A549 (cell line): ENCODE data around the gene PDILT. TPM values are rescaled to one million over a fixed set of nuclear protein-coding genes. Genes with fewer than 3 reads are reported as not detected.

Source experiments
- ATAC-seq, 2 experiments: fragments of 200-7000 bp in 1 of 2; fragments of >200 bp in 1 of 2; cut with Nextera tagmentation in 1 of 2; cut with Tn5 transposase in 1 of 2; 3 replicates each; pipeline versions ENCODE4 v1.8.0 to v1.9.1; 2018 to 2020; ENCODE audit warnings: mild to moderate bottlenecking in 1 of 2, moderate library complexity in 1 of 2
- CTCF ChIA-PET: fragments of 300-600 bp; sonication (Branson Sonifier 250); formaldehyde crosslinking; extraction: SDS; loops from one replicate; lab custom pipeline; 2021; ENCODE audit warnings: antibody characterized with exemption, inconsistent platforms; lab: Yijun Ruan, JAX
- POLR2A ChIA-PET: fragments of 350-600 bp; formaldehyde crosslinking; extraction: SDS; loops from one replicate; lab custom pipeline; 2021; ENCODE audit warnings: antibody characterized with exemption, inconsistent platforms; lab: Yijun Ruan, JAX
- DNase-seq, 2 experiments: peaks; one replicate each; pipeline versions ENCODE4 v3.0.0 to v3.0.0-alpha.2; 2011 to 2016; ENCODE audit warnings: low read depth in 1 of 2, low spot score in 1 of 2
- FAIRE-seq: peaks from 2 replicates; lab custom pipeline; 2011; peaks lifted over from hg19 to GRCh38; lab: Jason Lieb, UNC
- H3K27ac ChIP-seq, 2 experiments: fragments of >200 bp; sonication (Bioruptor Twin); formaldehyde crosslinking; 3 replicates each; pipeline ENCODE4 v1.5.1; 2016 to 2017
- H3K4me1 ChIP-seq: fragments of >200 bp; sonication (Bioruptor Twin); formaldehyde crosslinking; 3 replicates; pipeline ENCODE4 v1.6.1; 2016
- H3K4me2 ChIP-seq: fragments of >200 bp; sonication (Bioruptor Twin); formaldehyde crosslinking; 3 replicates; pipeline ENCODE4 v1.6.1; 2016
- H3K4me3 ChIP-seq: fragments of >200 bp; sonication (Bioruptor Twin); formaldehyde crosslinking; 3 replicates; pipeline ENCODE4 v1.5.1; 2016
- H3K9me3 ChIP-seq: fragments of >200 bp; sonication (Bioruptor Twin); formaldehyde crosslinking; 3 replicates; pipeline ENCODE4 v1.6.1; 2016
- BHLHE40 ChIP-seq: IDR thresholded peaks from 2 replicates; pipeline ENCODE4 v1.6.1; 2012; ENCODE audit warnings: low read depth, low read length, inconsistent platforms
- CHD4 ChIP-seq: fragments of 200-600 bp; sonication (generic); IDR thresholded peaks from 2 replicates; pipeline ENCODE4 v1.6.1; 2016; ENCODE audit warnings: antibody characterized with exemption, mild to moderate bottlenecking, borderline replicate concordance
- CTCF ChIP-seq: fragments of >200 bp; sonication (Bioruptor Twin); formaldehyde crosslinking; IDR thresholded peaks from 3 replicates; pipeline ENCODE4 v1.5.1; 2016
- E2F6 ChIP-seq: IDR thresholded peaks from 2 replicates; pipeline ENCODE4 v1.6.1; 2012; ENCODE audit warnings: low read depth, borderline replicate concordance
- ESRRA ChIP-seq: fragments of 150-350 bp; IDR thresholded peaks from 2 replicates; pipeline ENCODE4 v1.6.1; 2014; ENCODE audit warnings: mild to moderate bottlenecking, low read length, borderline replicate concordance
- FOSL2 ChIP-seq, 2 experiments: fragments of 450-650 bp in 1 of 2; fragments of >200 bp in 1 of 2; sonication (Bioruptor Twin) in 1 of 2; formaldehyde crosslinking; IDR thresholded peaks; 2 replicates each; pipeline versions ENCODE4 v1.5.0 to v1.6.1; 2016 to 2020; ENCODE audit warnings: mild to moderate bottlenecking in 1 of 2, moderate library complexity in 1 of 2
- FOXS1 ChIP-seq: fragments of 250-450 bp; sonication (Bioruptor Pico); IDR thresholded peaks from 2 replicates; pipeline ENCODE4 v1.5.0; 2020; ENCODE audit warnings: mild to moderate bottlenecking, moderate library complexity
- HES2 ChIP-seq: fragments of >200 bp; sonication (Bioruptor Twin); formaldehyde crosslinking; IDR thresholded peaks from 2 replicates; pipeline ENCODE4 v1.6.1; 2016
- HEYL ChIP-seq: fragments of 250-450 bp; sonication (Bioruptor Pico); IDR thresholded peaks from 2 replicates; pipeline ENCODE4 v1.8.0; 2021; ENCODE audit warnings: mild to moderate bottlenecking, moderate library complexity
- NFE2L2 ChIP-seq: fragments of 150-350 bp; conservative IDR thresholded peaks from 2 replicates; pipeline ENCODE4 v1.6.1; 2014; ENCODE audit warnings: low read length
- NR3C1 ChIP-seq: fragments of >200 bp; sonication (Bioruptor Twin); formaldehyde crosslinking; IDR thresholded peaks from 3 replicates; pipeline ENCODE4 v1.6.1; 2017
- POLR2A ChIP-seq: IDR thresholded peaks from 2 replicates; pipeline ENCODE4 v1.6.1; 2012; ENCODE audit warnings: mild to moderate bottlenecking, low read length
- POLR2AphosphoS2 ChIP-seq: conservative IDR thresholded peaks from 2 replicates; pipeline ENCODE4 v1.6.1; 2012; ENCODE audit warnings: low read length, improper control_type of control experiment, inconsistent platforms
- SREBF2 ChIP-seq: fragments of 450-650 bp; IDR thresholded peaks from 2 replicates; pipeline ENCODE4 v1.6.1; 2014; ENCODE audit warnings: mild to moderate bottlenecking, moderate library complexity
- TFCP2L1 ChIP-seq: fragments of 250-450 bp; sonication (Bioruptor Pico); IDR thresholded peaks from 2 replicates; pipeline ENCODE4 v1.5.0; 2021; ENCODE audit warnings: mild to moderate bottlenecking
- ZNF302 ChIP-seq: fragments of 250-450 bp; sonication (Bioruptor Pico); IDR thresholded peaks from 2 replicates; pipeline ENCODE4 v1.9.0; 2021; ENCODE audit warnings: inconsistent platforms, mild to moderate bottlenecking, moderate library complexity
- ZSCAN20 ChIP-seq: fragments of 250-450 bp; sonication (Bioruptor Pico); IDR thresholded peaks from 2 replicates; pipeline ENCODE4 v1.8.0; 2022; ENCODE audit warnings: mild to moderate bottlenecking, moderate library complexity
- WGBS: methylation state at CpG from one replicate; pipeline ENCODE4 v1.1.6; 2017; ENCODE audit errors: missing lambda C conversion rate; 5-methylcytosine and 5-hydroxymethylcytosine counted together
- polyA plus RNA-seq, 4 experiments: library from polyadenylated mRNA; depleted of rRNA in 3 of 4; stranded (reverse); fragments of >200 nt; fragmentation: RNase III in 1 of 4; extraction: RNeasy Plus Mini Kit Qiagen cat#74134 plus additional on column Dnase treatment in 1 of 4; gene quantifications; 2 replicates in 3 of 4; 3 replicates in 1 of 4; pipeline ENCODE4 v1.2.3, GENCODE V29; 2011 to 2017
- TF ChIP-seq, protein P1 (sequence below): fragments of >200 bp; sonication (Bioruptor Twin); formaldehyde crosslinking; IDR thresholded peaks from 3 replicates; pipeline ENCODE4 v1.6.1; 2016
- TF ChIP-seq, protein P2 (sequence below): fragments of 450-650 bp; IDR thresholded peaks from 2 replicates; pipeline ENCODE4 v1.6.1; 2014; ENCODE audit warnings: antibody characterized with exemption

The PDILT gene
- polyA plus RNA-seq, 2 of the 4 experiments (the other 2 are of a cell fraction): not detected

GRCh38 chr16:20336955-20337354 is 67.6 kb downstream of the PDILT start:
- no peak overlapping the region for H3K27ac ChIP-seq
- no peaks in the 10 kb centered on the region for H3K4me1 ChIP-seq
- no peak for DNase-seq
- WGBS: 22% methylated on average over 2 of the region's 2 CpGs
- CTCF ChIA-PET: interaction anchor here (1.1 kb wide), 1 partner anchor 36 kb away, joined by 3 read pairs; no protein-coding TSS in a partner anchor
- H3K9me3 ChIP-seq: no peaks in the 10 kb centered on the region
- TF ChIP-seq NFE2L2: no peak
- TF ChIP-seq FOXS1 (CRISPR knock-in tag): no peak
- no peak for TF ChIP-seq E2F6
- TF ChIP-seq BHLHE40: no peak
- TF ChIP-seq CTCF: no peak
- TF ChIP-seq, protein P1, sequence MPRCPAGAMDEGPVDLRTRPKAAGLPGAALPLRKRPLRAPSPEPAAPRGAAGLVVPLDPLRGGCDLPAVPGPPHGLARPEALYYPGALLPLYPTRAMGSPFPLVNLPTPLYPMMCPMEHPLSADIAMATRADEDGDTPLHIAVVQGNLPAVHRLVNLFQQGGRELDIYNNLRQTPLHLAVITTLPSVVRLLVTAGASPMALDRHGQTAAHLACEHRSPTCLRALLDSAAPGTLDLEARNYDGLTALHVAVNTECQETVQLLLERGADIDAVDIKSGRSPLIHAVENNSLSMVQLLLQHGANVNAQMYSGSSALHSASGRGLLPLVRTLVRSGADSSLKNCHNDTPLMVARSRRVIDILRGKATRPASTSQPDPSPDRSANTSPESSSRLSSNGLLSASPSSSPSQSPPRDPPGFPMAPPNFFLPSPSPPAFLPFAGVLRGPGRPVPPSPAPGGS: no peak
- no peak for TF ChIP-seq ZNF302 (CRISPR knock-in tag)
- TF ChIP-seq FOSL2 (IDR thresholded peaks at IDR 0.05): no peak
- TF ChIP-seq FOSL2 (CRISPR knock-in tag; IDR thresholded peaks at IDR 0.05): no peak
- TF ChIP-seq CHD4: no peak
- TF ChIP-seq HEYL (CRISPR knock-in tag): no peak
- TF ChIP-seq ESRRA: no peak
- TF ChIP-seq, protein P2, sequence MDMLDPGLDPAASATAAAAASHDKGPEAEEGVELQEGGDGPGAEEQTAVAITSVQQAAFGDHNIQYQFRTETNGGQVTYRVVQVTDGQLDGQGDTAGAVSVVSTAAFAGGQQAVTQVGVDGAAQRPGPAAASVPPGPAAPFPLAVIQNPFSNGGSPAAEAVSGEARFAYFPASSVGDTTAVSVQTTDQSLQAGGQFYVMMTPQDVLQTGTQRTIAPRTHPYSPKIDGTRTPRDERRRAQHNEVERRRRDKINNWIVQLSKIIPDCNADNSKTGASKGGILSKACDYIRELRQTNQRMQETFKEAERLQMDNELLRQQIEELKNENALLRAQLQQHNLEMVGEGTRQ: no peak
- no peak for TF ChIP-seq ZSCAN20 (CRISPR knock-in tag)
- no peak for TF ChIP-seq HES2
- TF ChIP-seq, all 56 proteins: peak for 0
- H3K4me3 ChIP-seq: no peak overlapping the region
- no peak for FAIRE-seq
- no peak for ATAC-seq
- H3K4me2 ChIP-seq: no peak overlapping the region
- POLR2A ChIA-PET: no interaction called here

GRCh38 chr16:20334396-20334795 is 70.1 kb downstream of the PDILT start:
- H3K9me3 ChIP-seq: no peaks in the 10 kb centered on the region

More at GRCh38 chr16:20334396-20334795, 70.1 kb downstream of the PDILT start:
- H3K4me1 ChIP-seq: no peaks in the 10 kb centered on the region
- FAIRE-seq: no peak
- ChIA-PET CTCF (interaction anchor here (0.6 to 2.5 kb wide), 4 partner anchors 14 to 427 kb away, joined by 3 to 9 read pairs (median 6); no protein-coding TSS in a partner anchor), POLR2A (interaction anchor here (0.8 kb wide), 1 partner anchor 70 kb away, joined by 4 read pairs; no protein-coding TSS in a partner anchor)
- WGBS: 6% methylated on average over 1 of the region's 1 CpG
- H3K27ac ChIP-seq: no peak overlapping the region
- no peak for DNase-seq
- TF ChIP-seq TFCP2L1 (CRISPR knock-in tag) (no peak), NR3C1 (no peak), POLR2A (no peak), HEYL (CRISPR knock-in tag) (no peak), HES2 (no peak), SREBF2 (no peak), POLR2AphosphoS2 (no peak)
- TF ChIP-seq, protein P2: no peak
- no peak overlapping the region for H3K4me3 ChIP-seq
- ATAC-seq: no peak
- no peak overlapping the region for H3K4me2 ChIP-seq
